ENCODE measurements around the gene HEATR5A.
"Not testable (repeated sequence)": the region's sequence is repeated elsewhere in the genome, so short reads cannot be mapped to it uniquely, and the experiment has no call there.

The HEATR5A gene

DNA sequence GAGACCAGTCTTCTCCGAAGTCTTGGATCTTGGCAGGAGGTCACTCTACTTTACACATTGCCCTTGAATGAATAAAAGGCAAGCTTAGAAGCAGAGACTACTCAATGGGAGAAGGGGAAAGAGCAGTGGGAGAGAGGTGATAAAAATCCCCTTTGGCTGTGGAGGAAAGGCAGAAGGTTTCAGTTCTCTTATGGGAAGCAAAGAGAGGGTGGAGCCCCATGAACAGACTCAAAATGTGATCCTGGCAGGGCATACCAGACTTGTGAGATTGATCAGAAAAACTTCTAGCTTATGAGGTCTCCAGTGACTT, 163.2 kb downstream of the HEATR5A start:
- DNase-seq (ENCODE audit: low spot score): no peak

DNA sequence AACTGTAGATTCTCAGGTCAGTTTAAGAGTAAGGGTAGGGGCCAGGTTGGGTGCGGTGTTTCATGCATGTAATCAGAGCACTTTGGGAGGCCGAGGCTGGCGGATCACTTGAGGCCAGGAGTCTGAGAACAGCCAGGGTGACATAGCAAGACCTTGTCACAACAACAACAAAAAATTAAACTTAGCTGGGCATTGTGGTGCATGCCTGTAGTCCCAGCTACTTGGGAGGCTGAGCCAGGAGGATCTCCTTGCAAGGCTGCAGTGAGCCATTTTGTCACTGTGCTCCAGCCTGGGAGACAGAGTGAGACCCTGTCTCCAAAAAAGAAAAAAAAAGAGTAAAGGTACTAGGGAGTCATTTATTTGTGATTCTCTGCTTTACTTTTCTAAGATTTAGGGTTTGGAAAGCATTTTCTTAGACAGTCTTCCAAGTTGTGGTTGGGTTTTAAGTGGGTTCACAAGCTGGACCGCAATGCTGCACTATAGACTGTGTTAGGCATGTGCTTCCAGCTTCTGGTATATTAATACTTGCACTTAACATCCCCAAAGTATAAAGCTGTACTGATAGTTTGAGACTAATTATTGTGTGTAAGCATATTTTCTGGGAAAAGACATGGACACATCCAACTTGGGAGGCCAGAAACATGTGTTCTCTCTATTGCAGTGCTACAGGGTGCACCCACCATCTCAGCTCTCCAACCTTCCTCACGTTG, 163.7 kb downstream of the HEATR5A start:
- no peak for DNase-seq (ENCODE audit: low spot score)

DNA sequence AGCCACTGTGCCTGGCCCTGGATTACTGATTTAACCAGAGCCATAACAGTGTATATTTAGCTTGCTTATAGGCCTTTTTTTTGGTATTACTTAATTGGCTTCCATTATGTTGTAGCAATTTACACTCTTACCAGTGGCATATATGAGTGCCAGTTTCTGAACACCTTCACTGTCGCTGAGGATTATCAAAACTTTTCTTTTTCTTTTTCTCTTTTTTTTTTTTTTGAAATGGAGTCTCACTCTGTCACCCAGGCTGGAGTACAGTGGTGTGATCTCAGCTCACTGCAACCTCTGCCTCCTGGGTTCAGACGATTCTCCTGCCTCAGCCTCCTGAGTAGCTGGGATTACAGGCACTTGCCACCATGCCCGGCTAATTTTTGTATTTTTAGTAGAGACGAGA, 164.4 kb downstream of the HEATR5A start:
- DNase-seq (ENCODE audit: low spot score): not testable (repeated sequence)

DNA sequence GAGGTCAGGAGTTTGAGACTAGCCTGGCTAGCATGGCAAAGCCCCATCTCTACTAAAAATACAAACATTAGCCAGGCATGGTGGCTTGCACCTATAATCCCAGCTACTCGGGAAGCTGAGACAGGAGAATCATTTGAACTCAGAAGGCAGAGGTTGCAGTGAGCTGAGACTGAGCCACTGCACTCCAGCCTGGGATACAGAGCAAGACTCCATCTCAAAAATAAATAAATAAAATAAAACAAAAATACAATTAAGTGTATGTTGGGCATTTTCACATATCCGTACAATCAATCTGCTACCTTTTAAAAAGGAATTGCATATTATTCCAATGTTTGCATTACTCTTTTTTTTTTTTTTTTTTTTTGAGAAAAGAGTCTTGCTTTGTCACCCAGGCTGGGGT, 165.1 kb downstream of the HEATR5A start:
- no peak for DNase-seq (ENCODE audit: low spot score)

DNA sequence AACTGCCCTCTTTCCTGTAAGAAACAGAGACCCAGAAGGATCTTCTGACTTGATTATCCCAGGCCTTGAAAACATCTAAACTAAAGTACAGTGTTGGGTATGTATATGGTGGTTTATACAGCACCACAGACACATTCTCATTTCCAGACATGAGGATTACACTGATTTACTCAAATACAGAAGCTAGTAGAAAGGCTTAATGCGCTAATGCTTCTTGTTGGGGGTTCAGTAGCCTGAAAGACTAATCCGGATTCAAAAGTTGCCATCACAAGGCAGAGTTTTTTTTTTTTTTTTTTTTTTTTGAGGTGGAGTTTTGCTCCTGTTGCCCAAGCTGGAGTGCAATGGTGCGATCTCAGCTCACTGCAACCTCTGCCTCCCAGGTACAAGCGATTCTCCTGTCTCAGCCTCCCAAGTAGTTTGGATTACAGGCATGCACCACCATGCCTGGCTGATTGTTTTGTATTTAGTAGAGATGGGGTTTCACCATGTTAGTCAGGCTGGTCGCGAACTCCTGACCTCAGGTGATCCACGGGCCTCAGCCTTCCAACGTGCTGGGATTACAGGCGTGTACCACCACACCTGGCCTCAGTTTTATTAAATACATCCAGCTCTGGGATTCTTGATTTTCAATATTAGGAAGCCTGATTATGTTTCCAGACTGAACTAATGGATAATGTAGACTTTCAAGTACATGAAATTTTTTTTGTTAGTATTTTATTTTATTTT, 166.4 kb downstream of the HEATR5A start:
- DNase-seq (ENCODE audit: low spot score): no peak

DNA sequence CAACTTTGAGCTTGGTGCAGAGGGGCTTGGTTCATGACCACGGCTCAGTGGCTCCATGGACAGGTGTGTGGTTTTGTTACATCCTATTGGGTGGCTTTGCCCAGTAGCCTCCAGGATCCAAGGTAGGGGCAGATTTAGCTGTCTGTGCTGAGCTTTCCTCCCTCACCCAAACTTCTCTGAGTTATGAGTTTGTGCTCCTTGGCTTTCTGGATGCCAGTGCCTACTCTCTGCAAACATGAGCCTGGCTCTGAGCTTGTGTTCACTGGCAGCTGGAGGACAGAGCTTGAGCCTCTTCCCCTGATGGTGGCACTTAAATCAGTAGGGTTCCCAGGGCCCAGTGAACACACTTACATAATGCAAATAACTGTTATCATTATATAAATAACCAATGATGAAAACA, 167.5 kb downstream of the HEATR5A start:
- DNase-seq (ENCODE audit: low spot score): no peak

DNA sequence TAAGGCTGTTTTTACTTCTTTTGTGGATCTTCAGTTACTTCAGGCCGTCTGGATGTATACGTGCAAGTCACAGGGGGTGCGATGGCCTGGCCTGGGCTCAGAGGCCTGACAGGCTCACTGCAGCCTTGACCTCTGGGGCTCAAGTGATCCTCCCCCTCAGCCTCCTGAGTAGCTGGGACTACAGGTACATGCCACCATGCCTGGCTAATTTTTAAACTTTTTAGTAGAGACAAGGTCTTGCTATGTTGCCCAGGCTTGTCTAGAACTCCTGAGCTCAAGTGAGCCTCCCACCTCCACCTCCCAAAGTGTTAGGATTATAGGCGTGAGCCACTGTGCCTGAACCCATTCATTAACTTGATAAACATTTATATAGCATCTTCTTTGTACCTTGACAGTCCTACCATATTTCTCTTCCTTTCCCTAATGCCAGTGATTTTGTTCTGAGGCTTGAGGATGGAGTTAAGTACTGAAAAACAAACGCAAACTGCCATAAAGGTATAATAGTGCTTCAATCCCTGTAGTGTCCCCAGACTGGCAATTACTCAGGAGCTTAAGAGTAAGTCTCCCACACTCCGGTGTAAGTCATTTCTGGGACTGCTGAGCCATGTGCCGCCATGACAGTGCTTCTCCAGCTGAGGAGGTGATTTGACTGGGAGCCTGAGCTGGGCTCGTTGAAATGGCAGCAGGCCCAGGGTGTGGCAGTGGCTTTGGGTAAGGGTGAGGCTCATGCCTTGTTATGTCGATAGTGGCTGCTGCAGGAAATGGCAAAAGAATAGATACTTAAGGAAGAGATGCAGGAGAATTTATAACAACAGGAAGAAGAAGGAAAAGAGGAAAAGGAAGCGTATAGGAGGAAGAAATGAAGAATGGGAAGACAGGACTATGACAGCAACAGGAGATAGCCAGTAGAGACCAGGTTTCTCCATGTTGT, 169.1 kb downstream of the HEATR5A start:
- DNase-seq (ENCODE audit: low spot score): no peak

DNA sequence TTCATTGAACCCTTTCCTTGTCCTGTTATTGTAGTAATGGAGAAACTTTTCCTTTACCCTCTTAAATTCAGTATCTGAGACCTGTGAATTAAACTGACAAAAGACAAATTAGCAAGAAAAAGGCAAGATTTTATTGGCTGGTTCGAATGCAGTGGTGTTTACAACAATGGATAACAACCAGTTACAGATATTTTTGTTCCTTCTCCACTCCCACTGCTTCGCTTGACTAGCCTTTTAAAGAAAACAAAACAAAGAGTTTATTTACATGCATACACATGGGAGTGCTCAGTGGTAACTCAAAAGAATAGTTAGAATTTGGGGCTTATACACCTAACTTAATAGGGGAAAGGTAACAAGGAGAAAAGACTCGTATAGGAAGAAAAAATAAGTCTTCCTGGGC, 175.7 kb downstream of the HEATR5A start:
- no peak for DNase-seq (ENCODE audit: low spot score)

DNA sequence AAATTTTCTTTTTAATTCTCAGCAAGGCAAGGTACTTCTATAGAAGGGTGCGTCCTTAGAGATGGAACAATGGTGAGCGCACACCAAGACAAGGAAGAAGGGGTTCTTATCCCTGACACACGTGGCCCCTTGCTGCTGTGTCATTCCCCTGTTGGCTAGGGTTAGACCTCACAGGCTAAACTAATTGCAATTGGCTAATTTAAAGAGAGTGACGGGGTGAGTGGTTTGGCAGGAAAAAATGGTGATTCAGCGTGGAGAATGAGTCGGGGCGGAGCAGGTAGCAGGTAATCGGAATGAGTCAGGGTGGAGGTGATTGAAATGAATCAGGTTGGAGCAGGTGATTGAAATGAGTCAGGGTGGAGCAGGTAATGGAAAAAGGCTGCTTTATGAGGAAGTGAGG, 176.5 kb downstream of the HEATR5A start:
- DNase-seq (ENCODE audit: low spot score): no peak

DNA sequence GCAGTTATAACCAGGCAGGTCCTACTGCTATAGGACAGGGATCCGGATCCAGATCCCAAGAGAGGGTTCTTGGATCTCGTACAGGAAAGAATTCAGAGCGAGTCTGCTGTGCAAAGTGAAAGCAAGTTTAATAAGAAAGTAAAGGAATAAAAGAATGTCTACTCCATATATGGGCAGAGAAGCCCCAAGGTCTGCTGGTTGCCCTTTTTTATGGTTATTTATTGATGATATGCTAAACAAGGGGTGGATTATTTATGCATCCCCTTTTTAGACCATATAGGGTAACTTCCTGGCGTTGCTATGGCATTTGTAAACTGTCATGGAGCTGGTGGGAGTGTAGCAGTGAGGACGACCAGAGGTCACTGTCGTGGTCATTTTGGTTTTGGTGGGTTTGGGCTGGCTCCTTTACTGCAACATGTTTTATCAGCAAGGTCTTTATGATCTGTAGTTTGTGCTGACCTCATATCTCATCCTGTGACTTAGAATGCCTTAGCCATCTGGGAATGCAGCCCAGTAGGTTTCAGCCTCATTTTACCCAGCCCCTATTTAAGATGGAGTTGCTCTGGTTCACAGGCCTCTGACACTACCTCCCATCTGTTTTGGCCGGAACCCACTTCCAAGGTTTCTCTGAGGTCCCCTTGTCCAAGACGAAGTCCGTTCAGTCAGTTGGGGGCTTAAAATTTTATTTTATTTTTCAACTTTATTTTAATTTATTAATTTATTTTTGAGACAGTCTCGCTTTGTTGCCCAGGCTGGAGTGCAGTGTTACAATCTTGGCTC, 178.0 kb downstream of the HEATR5A start:
- DNase-seq (ENCODE audit: low spot score): not testable (repeated sequence)

All from AG08395 (cell line).